Muscle of leg (tissue), 11 donors: ENCODE results near the gene CLIP1. TPM values are rescaled to one million over a fixed set of nuclear protein-coding genes. Genes with fewer than 3 reads are reported as not detected.

Source experiments
- DNase-seq: peaks from one replicate; pipeline ENCODE4 v3.0.0; 2013
- H3K27ac ChIP-seq: one replicate; pipeline ENCODE4 v1.5.1; 2013; ENCODE audit warnings: mild to moderate bottlenecking, low read length, control low read depth
- H3K27me3 ChIP-seq: one replicate; pipeline ENCODE4 v1.6.1; 2013; ENCODE audit warnings: low read length; ENCODE audit not compliant: control insufficient read depth, insufficient read depth
- H3K36me3 ChIP-seq: one replicate; pipeline ENCODE4 v1.6.1; 2013; ENCODE audit warnings: low read length; ENCODE audit not compliant: control insufficient read depth, insufficient read depth
- H3K4me1 ChIP-seq: one replicate; pipeline ENCODE4 v1.6.1; 2013; ENCODE audit warnings: low read length; ENCODE audit not compliant: control insufficient read depth, insufficient read depth
- H3K4me3 ChIP-seq: one replicate; pipeline ENCODE4 v1.5.1; 2013; ENCODE audit warnings: low read length, control low read depth
- H3K9me3 ChIP-seq: replicated peaks from 2 replicates; pipeline ENCODE4 v1.6.1; 2013; ENCODE audit warnings: low read depth, low read length; ENCODE audit not compliant: control insufficient read depth
- WGBS: methylation state at CpG from one replicate; pipeline ENCODE4 v1.1.5; 2013; ENCODE audit warnings: missing lambda C conversion rate; ENCODE audit not compliant: insufficient coverage; 5-methylcytosine and 5-hydroxymethylcytosine counted together
- polyA plus RNA-seq, 8 donors: library from polyadenylated mRNA; unstranded; fragments of 120-200 nt; gene quantifications; one replicate each; pipeline versions ENCODE4 v1.2.1 to v1.2.3, GENCODE V29; 2013; ENCODE audit warnings: inconsistent platforms in 1 of 8, low replicate concordance in 1 of 8; ENCODE audit not compliant: insufficient read length in 8 of 8, insufficient read depth in 1 of 8
- total RNA-seq: library from RNA; stranded (reverse); fragments of 120-200 nt; gene quantifications from one replicate; pipeline ENCODE4 v1.2.4, GENCODE V29; 2013

CLIP1 gene
- total and polyA plus RNA-seq, 9 donors: 16.6 to 28.3 (median 20.6) TPM

GRCh38 chr12:122413516-122414404, 8.7 kb downstream of the CLIP1 start:
- Histone ChIP-seq H3K9me3 (no peaks in the 10 kb centered on the region), H3K27ac (no peak overlapping the region), H3K36me3 (no peaks in the 10 kb centered on the region), H3K4me3 (no peak overlapping the region), H3K4me1 (no peaks in the 10 kb centered on the region), H3K27me3 (no peaks in the 10 kb centered on the region)
- WGBS: 80% methylated on average over 2 of the region's 5 CpGs
- DNase-seq: no peak

- no peaks in the 10 kb centered on the region for H3K4me1 ChIP-seq
- WGBS: no CpG with 5 or more reads among the region's 4 CpGs
- no peak overlapping the region for H3K4me3 ChIP-seq
- H3K9me3 ChIP-seq: no peaks in the 10 kb centered on the region
- DNase-seq: no peak
- H3K27ac ChIP-seq: no peak overlapping the region
- H3K27me3 ChIP-seq: no peaks in the 10 kb centered on the region
- no peaks in the 10 kb centered on the region for H3K36me3 ChIP-seq
Observed at GRCh38 chr12:122412851-122413433, 9.5 kb downstream of the CLIP1 start.

- Histone ChIP-seq H3K27ac (no peak overlapping the region), H3K36me3 (no peaks in the 10 kb centered on the region), H3K4me3 (no peak overlapping the region), H3K4me1 (no peaks in the 10 kb centered on the region), H3K27me3 (no peaks in the 10 kb centered on the region), H3K9me3 (no peaks in the 10 kb centered on the region)
- DNase-seq: no peak
- no CpG with 5 or more reads among the region's 3 CpGs for WGBS
Observed at GRCh38 chr12:122411537-122411936, 10.9 kb downstream of the CLIP1 start.

GRCh38 chr12:122407208-122407607, 15.3 kb downstream of the CLIP1 start:
- Histone ChIP-seq H3K36me3 (peaks cover 7% of the 10 kb centered on the region), H3K4me1 (no peaks in the 10 kb centered on the region), H3K27me3 (no peaks in the 10 kb centered on the region), H3K27ac (no peak overlapping the region), H3K9me3 (no peaks in the 10 kb centered on the region), H3K4me3 (no peak overlapping the region)
- no peak for DNase-seq
- WGBS: no CpG with 5 or more reads among the region's 3 CpGs

- H3K4me3 ChIP-seq: no peak overlapping the region
- no peak overlapping the region for H3K27ac ChIP-seq
- no peaks in the 10 kb centered on the region for H3K27me3 ChIP-seq
- DNase-seq: no peak
- H3K4me1 ChIP-seq: no peaks in the 10 kb centered on the region
- peaks cover 7% of the 10 kb centered on the region for H3K36me3 ChIP-seq
- no CpG with 5 or more reads among the region's 3 CpGs for WGBS
- H3K9me3 ChIP-seq: no peaks in the 10 kb centered on the region
Observed at GRCh38 chr12:122406701-122407164, 15.7 kb downstream of the CLIP1 start.

GRCh38 chr12:122403831-122404230, 18.6 kb downstream of the CLIP1 start:
- no peak for DNase-seq
- no peak overlapping the region for H3K4me3 ChIP-seq
- no peak overlapping the region for H3K27ac ChIP-seq
- WGBS: 95% methylated on average over 11 of the region's 12 CpGs
- H3K4me1 ChIP-seq: peaks cover 10% of the 10 kb centered on the region
- H3K9me3 ChIP-seq: no peaks in the 10 kb centered on the region
- H3K27me3 ChIP-seq: no peaks in the 10 kb centered on the region
- peaks cover 7% of the 10 kb centered on the region for H3K36me3 ChIP-seq

- no peak overlapping the region for H3K27ac ChIP-seq
- H3K27me3 ChIP-seq: no peaks in the 10 kb centered on the region
- peaks cover 7% of the 10 kb centered on the region for H3K36me3 ChIP-seq
- DNase-seq: no peak
- no peaks in the 10 kb centered on the region for H3K9me3 ChIP-seq
- no CpG with 5 or more reads among the region's 6 CpGs for WGBS
- H3K4me3 ChIP-seq: no peak overlapping the region
- peaks cover 10% of the 10 kb centered on the region for H3K4me1 ChIP-seq
Observed at GRCh38 chr12:122403115-122403770, 19.2 kb downstream of the CLIP1 start.

- H3K4me1 ChIP-seq: peaks cover 10% of the 10 kb centered on the region
- DNase-seq: no peak
- peaks cover 7% of the 10 kb centered on the region for H3K36me3 ChIP-seq
- WGBS: 91% methylated on average over 2 of the region's 4 CpGs
- no peak overlapping the region for H3K4me3 ChIP-seq
- H3K27me3 ChIP-seq: no peaks in the 10 kb centered on the region
- H3K9me3 ChIP-seq: no peaks in the 10 kb centered on the region
- H3K27ac ChIP-seq: no peak overlapping the region
Observed at GRCh38 chr12:122402264-122402663, 20.2 kb downstream of the CLIP1 start.

GRCh38 chr12:122399592-122400373, 22.7 kb downstream of the CLIP1 start:
- 15% methylated on average over 7 of the region's 14 CpGs for WGBS

More at GRCh38 chr12:122399592-122400373, 22.7 kb downstream of the CLIP1 start:
- DNase-seq: peak; percentile 88
- peak overlapping the region; percentile 96 for H3K27ac ChIP-seq
- H3K9me3 ChIP-seq: no peaks in the 10 kb centered on the region
- H3K4me3 ChIP-seq: no peak overlapping the region
- peaks cover 5% of the 10 kb centered on the region for H3K36me3 ChIP-seq
- H3K27me3 ChIP-seq: no peaks in the 10 kb centered on the region
- peaks cover 10% of the 10 kb centered on the region for H3K4me1 ChIP-seq
